ENCODE results near the gene TNIP2.

GRCh38 chr4:2698504-2698903 is 57.6 kb downstream of the TNIP2 start:
- no peak for TF ChIP-seq POLR2AphosphoS5 (IDR thresholded peaks at IDR 0.05; ENCODE audit: borderline replicate concordance, low read depth, low read length)
- no peak for TF ChIP-seq EZH2 (IDR thresholded peaks at IDR 0.05)
- no peak for TF ChIP-seq FOXP2 (optimal IDR thresholded peaks at IDR 0.05; ENCODE audit: control extremely low read depth, extremely low read length, insufficient read depth)
